Measurements from ENCODE around the gene AGTPBP1.
"Not testable (repeated sequence)": the region's sequence is repeated elsewhere in the genome, so short reads cannot be mapped to it uniquely, and the experiment has no call there.

AGTPBP1 gene

GRCh38 chr9:85577353-85577952 lies 164.3 kb downstream of the AGTPBP1 start:
- DNase-seq (ENCODE audit: low spot score in 2 of 2) (no peak), ATAC-seq (ENCODE audit: low read depth) (no peak)
- Mint-ChIP-seq H3K4me3 (no peak overlapping the region), H3K9me3 (no peaks in the 10 kb centered on the region), H3K27me3 (no peaks in the 10 kb centered on the region), H3K27ac (no peak overlapping the region), H3K4me1 (no peaks in the 10 kb centered on the region), H3K36me3 (peaks cover 9% of the 10 kb centered on the region)

GRCh38 chr9:85575868-85576267 lies 165.9 kb downstream of the AGTPBP1 start:
- no peaks in the 10 kb centered on the region for H3K9me3 Mint-ChIP-seq
- H3K4me1 Mint-ChIP-seq, result no peaks in the 10 kb centered on the region
- ATAC-seq (ENCODE audit: low read depth), result no peak
- H3K36me3 Mint-ChIP-seq, result peaks cover 14% of the 10 kb centered on the region
- H3K27ac Mint-ChIP-seq, result no peak overlapping the region
- no peak overlapping the region for H3K4me3 Mint-ChIP-seq
- H3K27me3 Mint-ChIP-seq, result no peaks in the 10 kb centered on the region
- DNase-seq (ENCODE audit: low spot score in 2 of 2), result no peak

DNA sequence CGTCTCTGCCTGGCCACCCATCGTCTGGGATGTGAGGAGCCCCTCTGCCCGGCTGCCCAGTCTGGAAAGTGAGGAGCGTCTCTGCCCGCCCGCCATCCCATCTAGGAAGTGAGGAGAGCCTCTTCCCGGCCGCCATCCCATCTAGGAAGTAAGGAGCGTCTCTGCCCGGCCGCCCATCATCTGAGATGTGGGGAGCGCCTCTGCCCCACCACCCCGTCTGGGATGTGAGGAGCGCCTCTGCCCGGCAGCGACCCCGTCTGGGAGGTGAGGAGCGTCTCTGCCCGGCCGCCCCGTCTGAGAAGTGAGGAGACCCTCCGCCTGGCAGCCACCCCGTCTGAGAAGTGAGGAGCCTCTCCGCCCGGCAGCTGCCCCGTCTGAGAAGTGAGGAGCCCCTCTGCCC lies 168.2 kb downstream of the AGTPBP1 start:
- not testable (repeated sequence) for H3K27me3 Mint-ChIP-seq; ATAC-seq (ENCODE audit: low read depth); H3K4me1 Mint-ChIP-seq; DNase-seq (ENCODE audit: low spot score in 2 of 2); H3K27ac Mint-ChIP-seq; H3K4me3 Mint-ChIP-seq; H3K9me3 Mint-ChIP-seq
- H3K36me3 Mint-ChIP-seq, result peaks cover 15% of the 10 kb centered on the region

DNA sequence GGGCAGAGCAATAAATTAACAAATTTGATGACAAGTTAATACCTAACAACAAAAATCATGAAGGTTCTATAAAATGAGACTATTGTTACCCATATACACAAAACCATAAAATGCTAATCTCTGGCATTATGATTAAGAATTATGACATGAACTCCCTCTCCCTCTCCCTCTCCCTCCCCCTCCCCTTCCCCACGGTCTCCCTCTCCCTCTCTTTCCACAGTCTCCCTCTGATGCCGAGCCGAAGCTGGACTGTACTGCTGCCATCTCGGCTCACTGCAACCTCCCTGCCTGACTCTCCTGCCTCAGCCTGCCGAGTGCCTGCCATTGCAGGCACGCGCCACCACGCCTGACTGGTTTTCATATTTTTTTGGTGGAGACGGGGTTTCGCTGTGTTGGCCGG lies 168.8 kb downstream of the AGTPBP1 start:
- H3K9me3 Mint-ChIP-seq; H3K4me1 Mint-ChIP-seq; H3K27me3 Mint-ChIP-seq; DNase-seq (ENCODE audit: low spot score in 2 of 2); H3K27ac Mint-ChIP-seq; H3K4me3 Mint-ChIP-seq; ATAC-seq (ENCODE audit: low read depth): not testable (repeated sequence)
- H3K36me3 Mint-ChIP-seq, result peaks cover 17% of the 10 kb centered on the region

- Mint-ChIP-seq H3K36me3 (peaks cover 29% of the 10 kb centered on the region), H3K9me3 (no peaks in the 10 kb centered on the region), H3K27ac (no peak overlapping the region), H3K4me1 (no peaks in the 10 kb centered on the region), H3K4me3 (no peak overlapping the region), H3K27me3 (no peaks in the 10 kb centered on the region)
- DNase-seq (ENCODE audit: low spot score in 2 of 2), result no peak
- ATAC-seq (ENCODE audit: low read depth), result no peak
Observed at GRCh38 chr9:85569988-85570387, 171.8 kb downstream of the AGTPBP1 start.

GRCh38 chr9:85559526-85559925 lies 182.2 kb downstream of the AGTPBP1 start:
- H3K4me1 Mint-ChIP-seq, result no peaks in the 10 kb centered on the region
- no peak overlapping the region for H3K4me3 Mint-ChIP-seq

DNA sequence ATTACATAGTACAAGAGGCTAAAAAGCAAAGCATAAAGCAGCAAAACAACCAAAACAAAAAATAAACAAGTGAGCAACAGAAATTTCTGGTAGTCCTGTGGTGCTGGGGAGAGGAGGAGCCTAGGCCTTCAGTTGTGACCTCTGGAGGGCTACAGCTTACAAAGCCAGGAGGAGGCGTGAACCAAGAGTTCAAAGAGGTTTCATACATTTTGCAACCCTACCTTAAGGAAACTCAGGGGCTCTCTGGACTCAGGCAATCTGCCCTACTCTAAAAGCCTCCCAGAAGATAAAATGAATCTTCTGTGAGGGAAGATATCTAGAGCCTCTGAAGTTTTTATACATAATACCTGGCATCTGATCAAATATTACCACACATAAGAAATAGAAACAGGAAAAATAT lies 187.4 kb downstream of the AGTPBP1 start:
- Mint-ChIP-seq H3K9me3 (no peaks in the 10 kb centered on the region), H3K36me3 (peaks cover 11% of the 10 kb centered on the region), H3K27ac (no peak overlapping the region), H3K4me3 (no peak overlapping the region), H3K4me1 (no peaks in the 10 kb centered on the region), H3K27me3 (no peaks in the 10 kb centered on the region)
- no peak for DNase-seq (ENCODE audit: low spot score in 2 of 2)
- ATAC-seq (ENCODE audit: low read depth), result no peak

More at GRCh38 chr9:85559526-85559925, 182.2 kb downstream of the AGTPBP1 start:
- no peak for DNase-seq (ENCODE audit: low spot score in 2 of 2)
- H3K27ac Mint-ChIP-seq, result no peak overlapping the region
- H3K27me3 Mint-ChIP-seq, result no peaks in the 10 kb centered on the region
- H3K9me3 Mint-ChIP-seq, result no peaks in the 10 kb centered on the region
- ATAC-seq (ENCODE audit: low read depth), result no peak
- peaks cover 20% of the 10 kb centered on the region for H3K36me3 Mint-ChIP-seq

GRCh38 chr9:85553475-85553874 lies 188.3 kb downstream of the AGTPBP1 start:
- no peak overlapping the region for H3K4me3 Mint-ChIP-seq
- DNase-seq (ENCODE audit: low spot score in 2 of 2) (no peak), ATAC-seq (ENCODE audit: low read depth) (no peak)
- H3K9me3 Mint-ChIP-seq, result no peaks in the 10 kb centered on the region
- peaks cover 11% of the 10 kb centered on the region for H3K36me3 Mint-ChIP-seq
- H3K27me3 Mint-ChIP-seq, result no peaks in the 10 kb centered on the region
- H3K27ac Mint-ChIP-seq, result no peak overlapping the region
- no peaks in the 10 kb centered on the region for H3K4me1 Mint-ChIP-seq

DNA sequence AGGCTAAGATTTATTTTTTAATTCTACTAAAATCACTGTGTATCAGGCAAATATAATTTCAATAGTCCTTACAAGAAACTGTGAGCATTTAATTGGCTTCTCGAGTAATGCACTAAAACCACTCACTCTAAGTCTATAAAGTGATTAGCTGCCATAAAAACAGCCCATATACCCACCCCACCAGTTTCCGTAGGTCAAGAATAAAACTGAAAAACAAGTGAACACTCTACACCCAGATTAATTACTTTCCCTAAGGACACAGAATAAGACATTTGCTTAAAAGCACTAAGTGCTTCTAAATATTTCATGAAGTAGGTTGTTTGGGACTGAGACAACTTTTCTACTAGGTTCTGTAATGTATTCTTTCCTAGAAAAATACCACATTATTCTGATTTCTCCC lies 194.2 kb downstream of the AGTPBP1 start:
- H3K36me3 Mint-ChIP-seq, result peaks cover 6% of the 10 kb centered on the region
- DNase-seq (ENCODE audit: low spot score in 2 of 2), result no peak
- no peaks in the 10 kb centered on the region for H3K4me1 Mint-ChIP-seq
- H3K27ac Mint-ChIP-seq, result no peak overlapping the region
- no peak for ATAC-seq (ENCODE audit: low read depth)
- H3K4me3 Mint-ChIP-seq, result no peak overlapping the region
- no peaks in the 10 kb centered on the region for H3K27me3 Mint-ChIP-seq
- H3K9me3 Mint-ChIP-seq, result no peaks in the 10 kb centered on the region

- H3K4me3 Mint-ChIP-seq, result no peak overlapping the region
Observed at GRCh38 chr9:85543196-85543595, 198.6 kb downstream of the AGTPBP1 start.

GRCh38 chr9:85541876-85542275 lies 199.9 kb downstream of the AGTPBP1 start:
- no peaks in the 10 kb centered on the region for H3K27me3 Mint-ChIP-seq
- H3K27ac Mint-ChIP-seq, result no peak overlapping the region
- ATAC-seq (ENCODE audit: low read depth) (no peak), DNase-seq (ENCODE audit: low spot score in 2 of 2) (no peak)
- no peaks in the 10 kb centered on the region for H3K9me3 Mint-ChIP-seq
- no peaks in the 10 kb centered on the region for H3K4me1 Mint-ChIP-seq
- peaks cover under 1% of the 10 kb centered on the region for H3K36me3 Mint-ChIP-seq
- no peak overlapping the region for H3K4me3 Mint-ChIP-seq

More at GRCh38 chr9:85543196-85543595, 198.6 kb downstream of the AGTPBP1 start:
- H3K36me3 Mint-ChIP-seq, result peaks cover 3% of the 10 kb centered on the region
- ATAC-seq (ENCODE audit: low read depth) (no peak), DNase-seq (ENCODE audit: low spot score in 2 of 2) (no peak)
- no peak overlapping the region for H3K27ac Mint-ChIP-seq
- H3K27me3 Mint-ChIP-seq, result no peaks in the 10 kb centered on the region
- H3K9me3 Mint-ChIP-seq, result no peaks in the 10 kb centered on the region
- no peaks in the 10 kb centered on the region for H3K4me1 Mint-ChIP-seq

- ATAC-seq (ENCODE audit: low read depth), result no peak
- Mint-ChIP-seq H3K9me3 (no peaks in the 10 kb centered on the region), H3K36me3 (no peaks in the 10 kb centered on the region), H3K27me3 (no peaks in the 10 kb centered on the region), H3K27ac (no peak overlapping the region), H3K4me3 (no peak overlapping the region), H3K4me1 (no peaks in the 10 kb centered on the region)
- no peak for DNase-seq (ENCODE audit: low spot score in 2 of 2)
Observed at GRCh38 chr9:85536514-85536913, 205.2 kb downstream of the AGTPBP1 start.

GRCh38 chr9:85536076-85536475 lies 205.7 kb downstream of the AGTPBP1 start:
- no peaks in the 10 kb centered on the region for H3K9me3 Mint-ChIP-seq
- no peak overlapping the region for H3K27ac Mint-ChIP-seq
- no peak overlapping the region for H3K4me3 Mint-ChIP-seq
- H3K36me3 Mint-ChIP-seq, result no peaks in the 10 kb centered on the region
- ATAC-seq (ENCODE audit: low read depth), result no peak
- H3K4me1 Mint-ChIP-seq, result no peaks in the 10 kb centered on the region
- H3K27me3 Mint-ChIP-seq, result no peaks in the 10 kb centered on the region
- no peak for DNase-seq (ENCODE audit: low spot score in 2 of 2)

GRCh38 chr9:85534340-85534739 lies 207.4 kb downstream of the AGTPBP1 start:
- Mint-ChIP-seq H3K27me3 (no peaks in the 10 kb centered on the region), H3K4me3 (no peak overlapping the region), H3K36me3 (no peaks in the 10 kb centered on the region), H3K4me1 (no peaks in the 10 kb centered on the region), H3K27ac (no peak overlapping the region), H3K9me3 (no peaks in the 10 kb centered on the region)
- ATAC-seq (ENCODE audit: low read depth) (no peak), DNase-seq (ENCODE audit: low spot score in 2 of 2) (no peak)

- no peaks in the 10 kb centered on the region for H3K36me3 Mint-ChIP-seq
- no peak for ATAC-seq (ENCODE audit: low read depth)
- no peaks in the 10 kb centered on the region for H3K4me1 Mint-ChIP-seq
- no peak overlapping the region for H3K27ac Mint-ChIP-seq
- no peak for DNase-seq (ENCODE audit: low spot score in 2 of 2)
- no peak overlapping the region for H3K4me3 Mint-ChIP-seq
- peaks cover 5% of the 10 kb centered on the region for H3K27me3 Mint-ChIP-seq
- no peaks in the 10 kb centered on the region for H3K9me3 Mint-ChIP-seq
Observed at GRCh38 chr9:85533538-85533937, 208.2 kb downstream of the AGTPBP1 start.
